Heart right ventricle (tissue), 16 donors: ENCODE results near the gene KLRG1. TPM values are rescaled to one million over a fixed set of nuclear protein-coding genes. Genes with fewer than 3 reads are reported as not detected.

Experiments used
- ATAC-seq, 8 donors: fragments of 200-7000 bp; cut with Tn5 transposase; one replicate each; pipeline ENCODE4 v1.9.1; 2020; ENCODE audit warnings: mild to moderate bottlenecking in 8 of 8, moderate library complexity in 8 of 8, moderate number of reproducible peaks in 1 of 8
- DNase-seq, 2 donors: peaks; one replicate each; pipeline ENCODE4 v3.0.0-alpha.2; 2020
- H3K27ac ChIP-seq, 10 donors: fragments of 200-600 bp; sonication (generic) in 2 of 10; one replicate each; pipeline versions ENCODE4 v1.5.0 to v1.8.0; 2020 to 2022; ENCODE audit warnings: mild to moderate bottlenecking in 3 of 10
- H3K27me3 ChIP-seq, 7 donors: fragments of 200-600 bp; one replicate each; pipeline ENCODE4 v1.8.0; 2021 to 2022; ENCODE audit warnings: mild to moderate bottlenecking in 2 of 7
- H3K36me3 ChIP-seq, 9 donors: fragments of 200-600 bp; sonication (generic) in 1 of 9; one replicate each; pipeline versions ENCODE4 v1.5.0 to v1.8.0; 2020 to 2022; ENCODE audit warnings: mild to moderate bottlenecking in 2 of 9
- H3K4me1 ChIP-seq, 9 donors: fragments of 200-600 bp; sonication (generic) in 1 of 9; one replicate each; pipeline versions ENCODE4 v1.5.0 to v1.8.0; 2020 to 2022; ENCODE audit warnings: mild to moderate bottlenecking in 4 of 9
- H3K4me3 ChIP-seq, 10 donors: fragments of 200-600 bp; sonication (generic) in 2 of 10; one replicate each; pipeline versions ENCODE4 v1.5.0 to v1.8.0; 2020 to 2022; ENCODE audit warnings: mild to moderate bottlenecking in 7 of 10, moderate library complexity in 2 of 10
- H3K9me3 ChIP-seq, 11 donors: fragments of 200-600 bp in 10 of 11; sonication (generic) in 2 of 11; one replicate each; pipeline versions ENCODE4 v1.5.0 to v1.8.0; 2013 to 2022; ENCODE audit warnings: mild to moderate bottlenecking in 2 of 11, control low read depth in 1 of 11, moderate library complexity in 1 of 11
- CTCF ChIP-seq, 9 donors: fragments of 200-600 bp; sonication (generic) in 2 of 9; IDR thresholded peaks; one replicate each; pipeline versions ENCODE4 v1.5.0 to v1.8.0; 2021 to 2022; ENCODE audit warnings: antibody characterized with exemption in 9 of 9, mild to moderate bottlenecking in 5 of 9, moderate library complexity in 1 of 9
- WGBS, 2 donors: extraction: QIAGEN DNeasy Blood & Tissue Kit; methylation state at CpG; one replicate each; pipeline ENCODE4 v1.1.7; 2013; ENCODE audit warnings: inconsistent platforms in 1 of 2; 5-methylcytosine and 5-hydroxymethylcytosine counted together
- intact Hi-C, 10 donors: fragments of 100-400 bp; cut with DNase I; formaldehyde crosslinking; loops; one replicate each; pipeline versions ENCODE4 v1.11.1 to v1.14.2; 2022
- polyA plus RNA-seq, 2 donors: library from polyadenylated mRNA; stranded (reverse); fragments of 200-250 nt; gene quantifications; one replicate each; pipeline ENCODE4 v1.2.3, GENCODE V29; 2013
- total RNA-seq, 10 donors: library from RNA; stranded (reverse); fragmentation: NEBNext Ultra II Directional in 3 of 10; extraction: Animal tissue kit (Norgen Biotek cat#: 25700) in 3 of 10; gene quantifications; one replicate each; pipeline versions ENCODE4 v1.2.1 to v1.2.4, GENCODE V29; 2021 to 2023
- donor health status: Arrhythmogenic right ventricular cardiomyopathy.
- donor health status: ischemic (EF 13 %, LVEDD 7.1; RV severe dilation, severe dysfunction).
- donor health status: healthy with polysubstance abuse.
- donor health status: DM: no; HTN: yes; CAD: no.
- donor health status: DM: no; HTN: no; CAD: no.
- donor health status: ischemic (EF 25% LVEDD 6.9; RV normal size, moderate dysfunction).
- donor health status: ischemic (EF 25% LVEDD 5.7; RV mildly dilated, moderate dysfunction).
- donor health status: healthy.
- donor health status: DM: yes; HTN: yes; CAD: no.
- donor health status: Ischemic cardiomyopathy.
- donor health status: ischemic (EF 35%, LVEDD 5.7; RV mildly dilated, moderate dysfunction).
- donor health status: nonischemic (EF 11% LVEDD 7.7; RV severe dilation, severe dysfunction).
- donor health status: DM: yes; HTN: yes; CAD: no.
- donor health status: PGD.
- donor health status: ischemic (EF 29% LVEDD 5.4; RV normal size, mild dysfunction).
- donor health status: nonischemic (EF 23%, LVEDD 6.1; RV moderate dilation, normal function).

Gene KLRG1
- total and polyA plus RNA-seq, 12 donors, result 1.7 to 9.2 (median 3.9) TPM

GRCh38 chr12:8960176-8960575, 29.2 kb upstream of the KLRG1 start:
- no peak for TF ChIP-seq CTCF (IDR thresholded peaks at IDR 0.05)
- Histone ChIP-seq H3K9me3 (peaks cover 0 to 6% (median 0%) of the 10 kb centered on the region in 11 donors), H3K4me3 (no peak overlapping the region), H3K27ac (no peak overlapping the region), H3K27me3 (no peaks in the 10 kb centered on the region), H3K4me1 (peaks cover 0 to 10% (median 0%) of the 10 kb centered on the region in 9 donors), H3K36me3 (peaks cover 0 to 5% (median 0%) of the 10 kb centered on the region in 9 donors)
- no peak for DNase-seq
- no peak for ATAC-seq
- 97 to 99% methylated on average over 2 of the region's 2 CpGs for WGBS, 2 donors
- intact Hi-C loops, result no loop called here

GRCh38 chr12:8968761-8969160, 20.6 kb upstream of the KLRG1 start:
- intact Hi-C loops, result no loop called here
- Histone ChIP-seq H3K36me3 (peaks cover 0 to 3% (median 0%) of the 10 kb centered on the region in 9 donors), H3K27ac (no peak overlapping the region), H3K27me3 (no peaks in the 10 kb centered on the region), H3K4me1 (no peaks in the 10 kb centered on the region), H3K9me3 (peaks cover 0 to 50% (median 19%) of the 10 kb centered on the region in 11 donors), H3K4me3 (no peak overlapping the region)
- no peak for DNase-seq
- TF ChIP-seq CTCF (IDR thresholded peaks at IDR 0.05), result no peak
- ATAC-seq, result no peak

DNA sequence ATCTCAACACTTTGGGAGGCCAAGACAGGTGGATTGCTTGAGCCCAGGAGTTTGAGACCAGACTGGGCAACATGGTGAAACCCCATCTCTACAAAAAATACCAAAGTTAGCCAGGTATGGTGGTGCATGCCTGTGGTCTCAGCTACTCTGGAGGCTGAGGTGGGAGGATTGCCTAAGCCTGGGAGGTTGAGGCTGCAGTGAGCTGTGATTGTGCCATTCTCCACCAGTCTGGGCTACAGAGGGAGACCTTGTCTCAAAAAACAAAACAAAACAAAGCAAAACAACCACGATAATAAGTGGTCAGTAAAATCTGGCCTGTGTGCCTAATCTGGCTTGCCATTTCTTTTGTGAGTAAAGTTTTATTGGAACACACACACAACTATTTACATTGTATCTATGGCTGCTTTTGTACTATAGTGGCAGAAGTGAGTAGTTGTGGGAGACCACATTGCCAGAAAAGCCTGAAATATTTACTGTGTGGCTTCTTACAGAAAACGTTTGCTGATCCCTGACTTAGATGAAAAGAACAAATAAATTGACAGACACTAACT, 19.4 kb upstream of the KLRG1 start:
- no peak for ATAC-seq
- intact Hi-C loops, result no loop called here
- Histone ChIP-seq H3K4me1 (no peaks in the 10 kb centered on the region), H3K4me3 (no peak overlapping the region), H3K36me3 (peaks cover 0 to 3% (median 0%) of the 10 kb centered on the region in 9 donors), H3K27me3 (no peaks in the 10 kb centered on the region), H3K9me3 (peaks cover 0 to 59% (median 21%) of the 10 kb centered on the region in 11 donors), H3K27ac (no peak overlapping the region)
- WGBS, 2 donors, result 70 to 78% methylated on average over 2 of the region's 2 CpGs
- no peak for DNase-seq
- no peak for TF ChIP-seq CTCF (IDR thresholded peaks at IDR 0.05)

GRCh38 chr12:8970432-8970831, 18.9 kb upstream of the KLRG1 start:
- intact Hi-C loops, result no loop called here
- WGBS, 2 donors, result 83 to 94% methylated on average over 1 of the region's 1 CpG
- Histone ChIP-seq H3K4me1 (no peaks in the 10 kb centered on the region), H3K36me3 (peaks cover 0 to 3% (median 0%) of the 10 kb centered on the region in 9 donors), H3K27me3 (no peaks in the 10 kb centered on the region), H3K4me3 (no peak overlapping the region), H3K27ac (no peak overlapping the region), H3K9me3 (peaks cover 0 to 59% (median 21%) of the 10 kb centered on the region in 11 donors)
- DNase-seq (no peak), ATAC-seq (no peak)
- no peak for TF ChIP-seq CTCF (IDR thresholded peaks at IDR 0.05)
